Left forelimb (tissue), 1 donor: ENCODE results near the gene SDK1.
"Not testable (repeated sequence)": the region's sequence is repeated elsewhere in the genome, so short reads cannot be mapped to it uniquely, and the experiment has no call there.

Experiments
- DNase-seq: peaks from one replicate; pipeline ENCODE4 v3.0.0-alpha.2; 2018; ENCODE audit warnings: low spot score

SDK1 gene

GRCh38 chr7:3582145-3582544 lies 281.1 kb downstream of the SDK1 start:
- DNase-seq, result not testable (repeated sequence)

GRCh38 chr7:3585826-3586225 lies 284.8 kb downstream of the SDK1 start:
- no peak for DNase-seq

- DNase-seq, result no peak
These were observed 287.3 kb downstream of the SDK1 start for GRCh38 chr7:3588341-3588740.

- no peak for DNase-seq
These were observed 288.7 kb downstream of the SDK1 start for GRCh38 chr7:3589752-3590151.

GRCh38 chr7:3591219-3591618 lies 290.2 kb downstream of the SDK1 start:
- no peak for DNase-seq

GRCh38 chr7:3591944-3592343 lies 290.9 kb downstream of the SDK1 start:
- no peak for DNase-seq

GRCh38 chr7:3592401-3593134 lies 291.5 kb downstream of the SDK1 start:
- no peak for DNase-seq

GRCh38 chr7:3594901-3595300 lies 293.8 kb downstream of the SDK1 start:
- no peak for DNase-seq

GRCh38 chr7:3598854-3599253 lies 297.8 kb downstream of the SDK1 start:
- no peak for DNase-seq

GRCh38 chr7:3605222-3605621 lies 304.2 kb downstream of the SDK1 start:
- DNase-seq, result no peak

- DNase-seq, result no peak
These were observed 305.4 kb downstream of the SDK1 start for GRCh38 chr7:3606436-3606835.

- DNase-seq, result no peak
These were observed 306.8 kb downstream of the SDK1 start for GRCh38 chr7:3607847-3608246.

- DNase-seq, result no peak
These were observed 315.3 kb downstream of the SDK1 start for GRCh38 chr7:3616306-3616705.

- DNase-seq, result no peak
These were observed 329.0 kb downstream of the SDK1 start for GRCh38 chr7:3630081-3630480.

- DNase-seq, result no peak
These were observed 333.3 kb downstream of the SDK1 start for GRCh38 chr7:3634396-3634795.

- no peak for DNase-seq
These were observed 335.2 kb downstream of the SDK1 start for GRCh38 chr7:3636131-3636860.

GRCh38 chr7:3639253-3639652 lies 338.2 kb downstream of the SDK1 start:
- no peak for DNase-seq

GRCh38 chr7:3641582-3641981 lies 340.5 kb downstream of the SDK1 start:
- no peak for DNase-seq

- no peak for DNase-seq
These were observed 342.0 kb downstream of the SDK1 start for GRCh38 chr7:3643091-3643490.

- DNase-seq, result no peak
These were observed 347.2 kb downstream of the SDK1 start for GRCh38 chr7:3648276-3648675.

- DNase-seq, result no peak
These were observed 348.2 kb downstream of the SDK1 start for GRCh38 chr7:3649250-3649649.

GRCh38 chr7:3649678-3650440 lies 348.8 kb downstream of the SDK1 start:
- no peak for DNase-seq

- no peak for DNase-seq
These were observed 349.8 kb downstream of the SDK1 start for GRCh38 chr7:3650844-3651243.
